ENCODE results near the gene PLK3. TPM values are rescaled to one million over a fixed set of nuclear protein-coding genes. Genes with fewer than 3 reads are reported as not detected.
A peak's percentile ranks its signal among the peaks of the same experiment; 100 is the strongest.

PLK3 gene
- total and polyA plus RNA-seq, 2 of the 4 experiments (the other 2 are of a cell fraction): 15.8 to 51.6 TPM

DNA sequence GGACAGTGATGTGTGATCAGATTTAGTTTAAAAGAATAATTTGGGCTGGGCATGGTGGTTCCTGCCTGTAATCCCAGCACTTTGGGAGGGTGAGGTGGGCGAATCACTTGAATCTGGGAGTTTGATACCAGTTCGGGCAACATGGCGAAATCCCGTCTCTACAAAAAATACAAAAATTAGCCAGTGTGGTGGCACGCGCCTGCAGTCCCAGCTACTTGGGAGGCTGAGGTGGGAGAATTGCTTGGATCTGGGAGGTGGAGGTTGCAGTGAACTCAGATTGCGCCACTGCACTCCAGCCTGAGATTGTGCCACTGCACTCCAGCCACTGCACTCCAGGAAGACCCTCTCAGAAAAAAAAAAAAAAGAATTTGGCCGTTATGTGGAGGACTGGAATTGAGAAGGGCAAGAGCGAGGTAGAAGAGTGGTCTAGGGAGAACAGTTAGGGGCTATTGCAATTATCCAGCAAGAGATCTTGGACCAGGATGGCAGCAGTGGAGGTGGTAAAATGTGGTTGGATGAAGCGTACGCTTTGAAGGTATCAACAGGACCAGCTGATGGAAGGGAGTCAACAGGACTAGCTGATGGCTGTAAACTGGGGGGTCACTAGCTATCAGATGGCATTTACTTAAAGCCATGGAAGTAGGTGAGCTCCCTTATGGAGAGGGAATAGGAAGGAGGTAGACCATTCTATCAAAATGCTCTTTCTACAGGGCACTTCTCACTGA, 17.8 kb downstream of the PLK3 start (continued):
- TF ChIP-seq BHLHE40 (IDR thresholded peaks at IDR 0.05; ENCODE audit: low read depth, low read length): no peak
- TF ChIP-seq FOS (IDR thresholded peaks at IDR 0.05; ENCODE audit: low read depth, low read length): no peak

DNA sequence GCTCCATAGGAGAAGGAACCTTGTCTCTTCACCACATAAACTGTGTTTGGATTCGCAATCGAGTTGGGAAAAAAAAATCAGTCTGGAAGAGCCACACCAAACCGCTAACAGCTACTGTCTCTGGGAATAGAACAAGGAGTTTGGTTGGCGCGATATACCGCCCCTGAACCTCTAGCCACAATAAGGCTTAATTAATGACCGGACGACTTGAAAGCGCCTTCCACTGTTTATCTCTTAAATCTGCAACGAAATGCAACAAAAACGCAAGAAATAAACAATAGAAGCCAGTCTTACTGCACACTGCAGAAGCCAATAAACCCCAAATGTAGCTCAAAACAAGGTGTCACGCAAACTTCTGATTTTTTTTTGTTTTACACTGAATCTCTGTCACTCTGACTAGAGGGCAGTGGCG, 19.0 kb downstream of the PLK3 start:
- Histone ChIP-seq H3K9me1 (ENCODE audit: insufficient read depth, low read length) (peaks cover 3% of the 10 kb centered on the region; the same call in 1 of the 2 replicates), H3K9me3 (ENCODE audit: control insufficient read depth, insufficient read depth, low read length) (no peaks in the 10 kb centered on the region), H3K56ac (ENCODE audit: extremely low read depth, insufficient read depth, low read length) (peak overlapping the region; percentile 66), H4K5ac (ENCODE audit: low read depth, low read length) (peak overlapping the region; percentile 1; the same call in 1 of the 2 replicates), H2BK120ac (ENCODE audit: low read depth, low read length) (peak overlapping the region; percentile 44; the same call in 1 of the 2 replicates), H4K8ac (ENCODE audit: low read depth in 2 of 2, low read length in 2 of 2) (peak overlapping the region in 1 of 2 experiments; percentile 75; a peak in 1 of 4 replicates), H4K91ac (ENCODE audit: insufficient read depth, low read depth, low read length) (peak overlapping the region; percentile 50), H2AK5ac (ENCODE audit: low read depth, low read length) (peak overlapping the region; percentile 87; the same call in 1 of the 2 replicates), H3K27ac (ENCODE audit: insufficient read depth, low read length) (peak overlapping the region; percentile 62), H2AFZ (replicated peaks; ENCODE audit: low read length, poor library complexity) (peak overlapping the region; percentile 81), H3K4me2 (ENCODE audit: low read depth, low read length) (peak overlapping the region; percentile 96), H3K9ac (ENCODE audit: low read depth, low read length) (peak overlapping the region; percentile 37; the same call in 1 of the 2 replicates), H2AK9ac (replicated peaks; ENCODE audit: low read depth, low read length, poor library complexity) (peak overlapping the region; percentile 94), H2BK15ac (ENCODE audit: low read depth, low read length) (no peak overlapping the region), H3K4me1 (ENCODE audit: control insufficient read depth, insufficient read depth, low read length) (peaks cover 7% of the 10 kb centered on the region), H3K36me3 (ENCODE audit: control insufficient read depth, insufficient read depth, low read length) (no peaks in the 10 kb centered on the region), H3K4me3 (ENCODE audit: insufficient read depth, low read depth, low read length) (peak overlapping the region; percentile 42; the same call in 1 of the 2 replicates), H4K20me1 (ENCODE audit: insufficient read depth, low read length) (peaks cover 8% of the 10 kb centered on the region; the same call in 1 of the 2 replicates), H3K79me1 (ENCODE audit: low read depth in 1 of 2, low read length in 2 of 2) (peaks cover 2 to 4% of the 10 kb centered on the region in 2 experiments; a peak in 1 of 4 replicates), H3K4ac (ENCODE audit: low read depth, low read length) (peak overlapping the region; percentile 65), H2BK5ac (ENCODE audit: low read depth, low read length, poor library complexity, severe bottlenecking) (peak overlapping the region; percentile 99), H2BK20ac (ENCODE audit: low read depth, low read length) (0 out of 2 replicates have a peak overlapping the region, but pooled peaks have one; percentile 8), H3K27me3 (ENCODE audit: control insufficient read depth, insufficient read depth, low read length) (no peaks in the 10 kb centered on the region), H3K14ac (replicated peaks; ENCODE audit: low read depth, low read length) (peak overlapping the region; percentile 11), H3K23ac (ENCODE audit: low read depth, low read length) (peak overlapping the region; percentile 58; the same call in 1 of the 2 replicates), H3K18ac (ENCODE audit: low read depth, low read length) (peak overlapping the region; percentile 5; the same call in 1 of the 2 replicates)
- dilution Hi-C loops (cut with HindIII; ENCODE audit: low sequenced_read_pairs, unreplicated experiment): no loop called here
- ChIA-PET CTCF (interaction anchor here (0.6 to 1.9 kb wide), 4 partner anchors 8 to 25 kb away, joined by 3 to 8 read pairs (median 4); partner anchors contain the start of gene PLK3), POLR2A (ENCODE audit: unreplicated experiment) (interaction anchor here (0.6 to 3.2 kb wide), 18 partner anchors 11 to 1173 kb away, joined by 3 to 30 read pairs (median 4); partner anchors contain the start of genes BTBD19, DYNLT4, HECTD3 and PLK3)
- 0% methylated on average over 3 of the region's 13 CpGs; no CpG with 5 or more reads in 1 of the 2 experiments for whole genome bisulfite sequencing, 2 experiments (ENCODE audit: extremely low coverage in 2 of 2, insufficient read length in 1 of 2)
- DNase-seq: no peak
- in situ Hi-C loops (cut with MboI; ENCODE audit: low sequenced_read_pairs): no loop called here
- intact Hi-C loops (cut with micrococcal nuclease): loop anchor here (2.0 kb wide), 1 partner anchor 20 kb away; no protein-coding TSS in a partner anchor
- peak; percentile 34 for ATAC-seq (ENCODE audit: low read depth)
- no TSS peak for BruUV-seq (replicated peaks)
- TF ChIP-seq MAFK (IDR thresholded peaks at IDR 0.05; ENCODE audit: low read depth, low read length): no peak
- TF ChIP-seq, protein P1, sequence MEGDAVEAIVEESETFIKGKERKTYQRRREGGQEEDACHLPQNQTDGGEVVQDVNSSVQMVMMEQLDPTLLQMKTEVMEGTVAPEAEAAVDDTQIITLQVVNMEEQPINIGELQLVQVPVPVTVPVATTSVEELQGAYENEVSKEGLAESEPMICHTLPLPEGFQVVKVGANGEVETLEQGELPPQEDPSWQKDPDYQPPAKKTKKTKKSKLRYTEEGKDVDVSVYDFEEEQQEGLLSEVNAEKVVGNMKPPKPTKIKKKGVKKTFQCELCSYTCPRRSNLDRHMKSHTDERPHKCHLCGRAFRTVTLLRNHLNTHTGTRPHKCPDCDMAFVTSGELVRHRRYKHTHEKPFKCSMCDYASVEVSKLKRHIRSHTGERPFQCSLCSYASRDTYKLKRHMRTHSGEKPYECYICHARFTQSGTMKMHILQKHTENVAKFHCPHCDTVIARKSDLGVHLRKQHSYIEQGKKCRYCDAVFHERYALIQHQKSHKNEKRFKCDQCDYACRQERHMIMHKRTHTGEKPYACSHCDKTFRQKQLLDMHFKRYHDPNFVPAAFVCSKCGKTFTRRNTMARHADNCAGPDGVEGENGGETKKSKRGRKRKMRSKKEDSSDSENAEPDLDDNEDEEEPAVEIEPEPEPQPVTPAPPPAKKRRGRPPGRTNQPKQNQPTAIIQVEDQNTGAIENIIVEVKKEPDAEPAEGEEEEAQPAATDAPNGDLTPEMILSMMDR (conservative IDR thresholded peaks at IDR 0.05; ENCODE audit: low read depth, low read length): no peak
- no peak for TF ChIP-seq RFX5 (IDR thresholded peaks at IDR 0.05; ENCODE audit: low read depth, low read length)
- no peak; the same call in 1 of the 2 replicates for TF ChIP-seq SMC3 (IDR thresholded peaks at IDR 0.05; ENCODE audit: low read depth, low read length)
- TF ChIP-seq, protein P2, sequence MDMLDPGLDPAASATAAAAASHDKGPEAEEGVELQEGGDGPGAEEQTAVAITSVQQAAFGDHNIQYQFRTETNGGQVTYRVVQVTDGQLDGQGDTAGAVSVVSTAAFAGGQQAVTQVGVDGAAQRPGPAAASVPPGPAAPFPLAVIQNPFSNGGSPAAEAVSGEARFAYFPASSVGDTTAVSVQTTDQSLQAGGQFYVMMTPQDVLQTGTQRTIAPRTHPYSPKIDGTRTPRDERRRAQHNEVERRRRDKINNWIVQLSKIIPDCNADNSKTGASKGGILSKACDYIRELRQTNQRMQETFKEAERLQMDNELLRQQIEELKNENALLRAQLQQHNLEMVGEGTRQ (IDR thresholded peaks at IDR 0.05; ENCODE audit: low read depth, low read length): no peak
- TF ChIP-seq MAZ (IDR thresholded peaks at IDR 0.05; ENCODE audit: borderline replicate concordance, low read depth, low read length): no peak
- TF ChIP-seq FOS (IDR thresholded peaks at IDR 0.05; ENCODE audit: low read depth, low read length): no peak
- no peak for TF ChIP-seq MXI1 (IDR thresholded peaks at IDR 0.05; ENCODE audit: borderline replicate concordance, low read depth, low read length)
- no peak for TF ChIP-seq RAD21 (IDR thresholded peaks at IDR 0.05; ENCODE audit: low read length)
- TF ChIP-seq BHLHE40 (IDR thresholded peaks at IDR 0.05; ENCODE audit: low read depth, low read length): no peak
- TF ChIP-seq NFE2L2 (IDR thresholded peaks at IDR 0.05; ENCODE audit: low read depth, low read length): no peak
- no peak for TF ChIP-seq RCOR1 (IDR thresholded peaks at IDR 0.05; ENCODE audit: insufficient replicate concordance, low read length)
